ENCODE results near the gene SYTL5.

Gene SYTL5

GRCh38 chrX:38050806-38051205, 44.5 kb downstream of the SYTL5 start:
- FAIRE-seq, result no peak
- no peak for DNase-seq (ENCODE audit: insufficient read length, low spot score)
- TF ChIP-seq POLR2A (IDR thresholded peaks at IDR 0.05; ENCODE audit: low read depth, low read length), result no peak

DNA sequence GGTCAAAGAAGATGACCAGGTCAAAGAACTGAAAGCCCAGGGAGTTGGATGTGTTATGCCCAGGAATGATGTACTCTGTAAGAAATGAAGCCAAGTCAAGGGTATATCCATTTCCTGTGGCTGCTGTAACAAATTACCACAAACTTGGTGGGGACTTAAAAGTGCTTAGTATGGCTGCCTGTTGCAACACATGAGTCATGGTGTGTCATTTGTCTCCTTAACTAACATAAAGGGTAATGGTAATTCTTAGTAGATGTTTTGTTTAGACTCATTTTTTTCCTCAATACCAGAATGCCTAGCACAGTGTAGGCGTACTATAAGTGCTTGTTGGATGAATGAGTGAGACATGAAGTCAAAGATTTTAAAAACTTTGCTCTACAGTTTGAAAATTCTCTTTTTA, 45.7 kb downstream of the SYTL5 start:
- peak; percentile 15 for FAIRE-seq
- TF ChIP-seq POLR2A (IDR thresholded peaks at IDR 0.05; ENCODE audit: low read depth, low read length), result no peak
- DNase-seq (ENCODE audit: insufficient read length, low spot score), result no peak

GRCh38 chrX:38055170-38055847, 49.0 kb downstream of the SYTL5 start:
- no peak for FAIRE-seq
- no peak for TF ChIP-seq POLR2A (IDR thresholded peaks at IDR 0.05; ENCODE audit: low read depth, low read length)

GRCh38 chrX:38060331-38060878, 54.1 kb downstream of the SYTL5 start:
- no peak for FAIRE-seq
- DNase-seq (ENCODE audit: insufficient read length, low spot score), result no peak
- no peak for TF ChIP-seq POLR2A (IDR thresholded peaks at IDR 0.05; ENCODE audit: low read depth, low read length)

More at GRCh38 chrX:38055170-38055847, 49.0 kb downstream of the SYTL5 start:
- DNase-seq (ENCODE audit: insufficient read length, low spot score), result no peak

- no peak for TF ChIP-seq POLR2A (IDR thresholded peaks at IDR 0.05; ENCODE audit: low read depth, low read length)
- FAIRE-seq (no peak), DNase-seq (ENCODE audit: insufficient read length, low spot score) (no peak)
These were observed 55.0 kb downstream of the SYTL5 start for GRCh38 chrX:38061335-38061734.

GRCh38 chrX:38066934-38067333, 60.6 kb downstream of the SYTL5 start:
- no peak for DNase-seq (ENCODE audit: insufficient read length, low spot score)
- no peak for FAIRE-seq
- no peak for TF ChIP-seq POLR2A (IDR thresholded peaks at IDR 0.05; ENCODE audit: low read depth, low read length)

DNA sequence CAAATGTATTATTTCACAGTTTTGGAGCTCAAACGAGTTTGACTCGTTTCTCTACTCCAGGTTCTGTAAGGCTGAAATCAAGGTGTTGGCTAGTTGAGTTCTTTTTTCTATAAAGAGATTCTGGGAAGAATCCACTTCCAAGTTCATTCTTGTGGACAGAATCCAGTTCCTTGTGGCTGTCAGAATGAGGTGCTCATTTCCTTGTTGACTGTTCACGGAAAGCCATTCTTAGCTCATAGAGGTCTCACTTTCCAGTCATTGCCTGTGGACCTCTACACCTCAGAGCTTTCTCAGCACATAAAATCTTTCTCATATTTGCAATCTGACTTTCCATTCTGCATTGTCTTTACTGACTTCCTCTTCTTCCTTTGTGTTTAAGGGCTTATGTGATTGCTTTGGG, 62.9 kb downstream of the SYTL5 start:
- no peak for FAIRE-seq

DNA sequence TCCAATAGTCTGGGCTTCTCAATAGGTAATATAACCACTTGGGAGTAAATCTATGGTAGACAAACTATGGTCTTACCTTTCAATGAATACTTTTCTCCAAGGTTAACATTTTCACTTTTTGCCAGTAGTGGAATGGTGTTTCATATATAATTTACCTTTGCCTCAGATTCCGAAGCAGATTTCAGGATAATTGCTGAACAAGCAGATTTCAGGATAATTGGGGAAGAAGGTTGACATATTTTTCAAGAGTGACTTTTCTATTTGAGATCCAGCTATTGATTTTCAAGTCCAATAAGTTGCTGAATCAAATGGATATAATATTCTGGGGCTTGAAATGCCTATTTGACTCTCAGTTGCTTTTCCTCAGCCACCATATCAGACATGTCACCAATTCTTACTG, 63.6 kb downstream of the SYTL5 start:
- no peak for TF ChIP-seq POLR2A (IDR thresholded peaks at IDR 0.05; ENCODE audit: low read depth, low read length)
- no peak for FAIRE-seq
- DNase-seq (ENCODE audit: insufficient read length, low spot score), result no peak

More for the DNA sequence above, 62.9 kb downstream of the SYTL5 start:
- no peak for DNase-seq (ENCODE audit: insufficient read length, low spot score)
- TF ChIP-seq POLR2A (IDR thresholded peaks at IDR 0.05; ENCODE audit: low read depth, low read length), result no peak

GRCh38 chrX:38079463-38079862, 73.1 kb downstream of the SYTL5 start:
- no peak for TF ChIP-seq POLR2A (IDR thresholded peaks at IDR 0.05; ENCODE audit: low read depth, low read length)
- FAIRE-seq, result no peak
- DNase-seq (ENCODE audit: insufficient read length, low spot score), result no peak

DNA sequence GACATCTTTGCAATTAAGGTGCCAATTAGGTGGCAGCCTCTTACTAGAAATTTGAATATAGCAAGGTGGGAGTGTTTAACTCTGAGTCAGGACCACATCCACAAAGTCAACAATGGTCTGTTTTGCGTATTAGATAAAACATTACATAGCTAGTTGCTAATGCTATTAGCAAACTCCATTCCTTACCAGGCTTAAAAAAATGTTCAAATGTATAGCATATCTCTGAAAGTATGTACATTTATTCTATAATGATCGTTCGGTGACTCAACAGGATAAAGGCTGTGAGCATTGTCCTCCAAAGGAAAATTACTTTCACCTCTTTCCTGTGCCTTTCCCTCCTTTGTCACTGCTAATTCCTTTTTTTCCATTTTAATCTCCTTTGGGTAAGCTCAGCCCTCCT, 74.5 kb downstream of the SYTL5 start:
- FAIRE-seq, result no peak
- no peak for TF ChIP-seq POLR2A (IDR thresholded peaks at IDR 0.05; ENCODE audit: low read depth, low read length)
- no peak for DNase-seq (ENCODE audit: insufficient read length, low spot score)

GRCh38 chrX:38081909-38082308, 75.6 kb downstream of the SYTL5 start:
- TF ChIP-seq POLR2A (IDR thresholded peaks at IDR 0.05; ENCODE audit: low read depth, low read length), result no peak
- DNase-seq (ENCODE audit: insufficient read length, low spot score) (no peak), FAIRE-seq (no peak)

GRCh38 chrX:38082309-38082708, 76.0 kb downstream of the SYTL5 start:
- TF ChIP-seq POLR2A (IDR thresholded peaks at IDR 0.05; ENCODE audit: low read depth, low read length), result no peak
- DNase-seq (ENCODE audit: insufficient read length, low spot score) (no peak), FAIRE-seq (no peak)

GRCh38 chrX:38085813-38086212, 79.5 kb downstream of the SYTL5 start:
- DNase-seq (ENCODE audit: insufficient read length, low spot score), result no peak
- no peak for FAIRE-seq
- no peak for TF ChIP-seq POLR2A (IDR thresholded peaks at IDR 0.05; ENCODE audit: low read depth, low read length)

- TF ChIP-seq POLR2A (IDR thresholded peaks at IDR 0.05; ENCODE audit: low read depth, low read length), result no peak
- DNase-seq (ENCODE audit: insufficient read length, low spot score) (no peak), FAIRE-seq (no peak)
These were observed 80.3 kb downstream of the SYTL5 start for GRCh38 chrX:38086451-38087215.

- TF ChIP-seq POLR2A (IDR thresholded peaks at IDR 0.05; ENCODE audit: low read depth, low read length), result no peak
- FAIRE-seq, result no peak
- DNase-seq (ENCODE audit: insufficient read length, low spot score), result no peak
These were observed 81.2 kb downstream of the SYTL5 start for GRCh38 chrX:38087594-38087993.
